GM19099 (cell line): ENCODE measurements around the gene DHRS11.

ENCODE experiments used
- POLR2A ChIP-seq: IDR thresholded peaks from 3 replicates; pipeline ENCODE4 v1.6.1; 2011; ENCODE audit warnings: low read depth; ENCODE audit not compliant: insufficient read length; ENCODE audit errors: extremely low read depth

DHRS11 gene

GRCh38 chr17:36601303-36602029, 9.8 kb downstream of the DHRS11 start, which contains the start of gene MRM1:
Gene MRM1, plus strand, starts transcription at chr17:36601583. Its CDS starts 228 bp downstream, at chr17:36601811.
- TF ChIP-seq POLR2A = peak; percentile 94

GRCh38 chr17:36602030-36602748, 10.5 kb downstream of the DHRS11 start:
- TF ChIP-seq POLR2A = no peak

DNA sequence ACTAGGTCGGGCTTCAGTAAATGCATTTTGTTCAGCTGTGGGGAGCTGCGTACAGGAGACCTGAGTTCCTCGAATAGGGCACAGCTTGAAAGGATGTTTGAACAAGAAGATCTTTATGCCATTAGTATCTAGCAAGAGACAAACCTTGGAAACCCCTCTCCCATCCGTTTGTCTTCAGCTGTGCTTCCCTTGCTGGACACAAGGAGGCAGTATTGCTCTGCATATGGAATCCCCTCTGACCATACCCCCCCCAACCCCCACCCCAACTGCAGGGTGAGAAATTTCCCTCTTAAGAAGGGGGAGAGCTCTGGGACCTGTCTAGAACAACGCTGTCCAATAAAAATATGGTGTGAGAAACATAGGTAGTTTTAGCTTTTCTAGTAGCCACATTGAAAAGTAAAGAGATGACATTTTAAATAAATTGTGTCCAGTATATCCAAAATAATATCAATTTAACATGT, 11.3 kb downstream of the DHRS11 start:
- no peak for TF ChIP-seq POLR2A

DNA sequence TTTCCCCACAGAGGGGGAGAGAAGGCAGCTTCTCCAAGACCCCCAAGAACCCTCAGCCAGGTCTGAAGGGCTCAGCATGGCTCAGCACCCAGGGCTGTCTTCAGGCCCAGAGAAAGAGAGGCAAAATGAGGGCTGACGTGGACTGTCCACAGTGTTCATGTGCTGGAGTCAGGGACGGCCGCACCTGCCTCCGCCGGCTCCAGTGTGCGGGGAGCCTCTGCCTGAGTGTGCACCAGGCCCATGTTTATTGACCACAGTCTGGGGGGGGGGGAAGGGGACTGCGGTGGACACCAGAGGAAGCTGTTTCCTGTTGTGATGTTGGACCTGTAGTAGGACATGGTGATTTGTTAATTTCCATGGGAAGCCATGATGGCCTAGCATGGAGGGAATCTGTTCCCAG, 16.6 kb downstream of the DHRS11 start:
- no peak for TF ChIP-seq POLR2A

DNA sequence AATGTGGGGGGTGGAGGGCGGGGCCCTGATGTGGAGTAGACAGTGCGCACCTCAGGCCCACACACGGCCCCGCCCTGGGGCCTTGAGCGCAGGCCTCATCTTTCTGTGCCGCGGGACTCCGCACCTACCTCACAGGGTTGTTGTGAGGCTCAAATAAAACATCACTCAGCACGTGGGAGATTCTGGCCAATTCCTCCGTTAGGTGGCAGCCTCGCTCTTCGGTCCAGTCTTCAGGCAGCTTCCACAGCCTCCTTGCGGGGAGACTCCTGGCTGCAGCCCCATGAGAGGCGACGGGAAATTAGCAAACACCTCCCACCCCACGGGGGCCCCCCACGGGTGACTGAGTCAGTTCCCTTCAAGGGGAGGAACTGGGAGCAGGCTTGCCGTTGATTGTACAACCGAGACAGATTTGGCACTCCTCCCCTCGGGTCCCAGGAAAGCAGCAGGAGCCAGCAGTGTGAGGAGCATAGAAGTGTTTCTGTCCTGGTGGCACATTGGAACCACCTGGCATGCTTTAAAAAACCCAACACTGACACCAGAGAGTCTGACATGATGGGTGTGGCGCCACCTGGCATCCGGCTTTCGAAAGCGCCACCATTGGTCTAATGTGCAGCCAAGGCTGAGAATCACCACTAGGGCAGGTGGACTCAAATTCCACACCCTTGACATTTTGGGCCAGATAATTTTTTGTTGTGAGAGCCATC, 17.3 kb downstream of the DHRS11 start:
- TF ChIP-seq POLR2A = no peak

GRCh38 chr17:36609498-36609862, 17.8 kb downstream of the DHRS11 start:
- no peak for TF ChIP-seq POLR2A

DNA sequence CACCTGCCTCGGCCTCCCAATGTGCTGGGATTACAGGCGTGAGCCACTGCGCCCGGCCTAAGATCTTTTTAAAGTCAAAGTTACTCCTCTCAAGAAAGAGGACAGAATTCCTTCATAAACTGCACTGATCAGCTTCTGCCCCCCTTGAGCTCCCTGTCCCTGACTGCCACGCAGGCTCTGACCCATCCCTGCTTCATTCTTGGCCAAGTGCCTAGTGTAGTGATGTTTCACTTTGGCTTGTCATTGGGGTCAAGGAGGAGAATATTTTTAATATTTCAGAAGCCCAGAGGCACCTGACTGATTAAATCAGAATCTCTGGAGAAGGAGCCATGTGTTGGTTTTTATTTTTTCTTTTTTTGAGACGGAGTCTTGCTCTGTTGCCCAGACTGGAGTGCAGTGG, 18.8 kb downstream of the DHRS11 start:
- no peak for TF ChIP-seq POLR2A

DNA sequence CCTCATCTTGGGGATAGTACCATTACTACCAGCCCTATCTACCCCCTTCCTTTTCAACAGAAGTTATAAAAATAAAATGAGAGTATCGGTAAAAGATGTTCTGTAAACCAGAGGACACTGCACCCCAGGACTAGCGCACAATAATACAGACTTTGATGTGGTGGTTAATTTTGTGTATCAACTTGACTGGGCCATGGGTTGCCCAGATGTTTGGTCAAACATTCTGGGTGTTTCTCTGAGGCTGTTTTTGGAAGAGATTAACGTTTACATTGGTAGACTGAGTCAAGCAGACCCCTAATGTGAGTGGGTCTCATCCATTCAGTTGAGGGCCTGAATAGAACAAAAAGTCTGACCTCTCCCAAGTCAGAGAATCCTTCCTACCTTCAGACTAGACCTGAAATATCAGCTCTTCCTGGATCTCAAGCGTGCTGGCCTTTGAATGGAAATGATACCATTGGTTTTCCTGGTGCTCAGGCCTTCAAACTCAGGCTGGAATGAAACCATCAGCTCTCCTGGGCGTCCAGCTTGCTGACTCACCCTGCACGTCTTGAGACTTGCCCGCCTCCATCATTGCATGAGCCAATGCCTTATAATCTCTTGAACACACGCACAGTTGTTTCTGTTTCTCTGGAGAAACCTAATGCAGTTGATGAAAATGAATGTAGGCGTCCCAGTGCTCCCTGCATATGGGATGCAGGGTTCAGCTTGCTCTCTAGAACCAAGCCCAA, 19.8 kb downstream of the DHRS11 start:
- no peak for TF ChIP-seq POLR2A

- TF ChIP-seq POLR2A = no peak
Measured at GRCh38 chr17:36612323-36612722, 20.6 kb downstream of the DHRS11 start.

DNA sequence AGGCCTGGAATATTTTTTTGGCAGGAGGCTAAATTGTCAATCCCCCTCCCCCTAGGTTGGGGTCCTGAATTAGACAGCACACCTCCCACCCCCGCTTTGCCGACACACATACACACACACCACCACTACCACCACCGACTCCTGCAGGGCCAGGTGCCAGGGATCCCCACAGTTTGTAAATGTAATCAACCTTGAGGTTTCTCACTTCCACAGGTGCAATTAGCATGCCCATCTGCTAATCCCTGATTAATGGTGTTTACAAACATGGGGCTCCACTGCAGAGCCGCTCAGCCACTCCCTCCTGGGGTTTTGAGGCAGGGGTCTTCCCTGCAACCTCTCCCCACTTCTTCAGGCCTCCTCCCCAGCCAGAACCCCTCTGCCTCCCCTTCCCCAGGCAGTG, 21.5 kb downstream of the DHRS11 start:
- no peak for TF ChIP-seq POLR2A

DNA sequence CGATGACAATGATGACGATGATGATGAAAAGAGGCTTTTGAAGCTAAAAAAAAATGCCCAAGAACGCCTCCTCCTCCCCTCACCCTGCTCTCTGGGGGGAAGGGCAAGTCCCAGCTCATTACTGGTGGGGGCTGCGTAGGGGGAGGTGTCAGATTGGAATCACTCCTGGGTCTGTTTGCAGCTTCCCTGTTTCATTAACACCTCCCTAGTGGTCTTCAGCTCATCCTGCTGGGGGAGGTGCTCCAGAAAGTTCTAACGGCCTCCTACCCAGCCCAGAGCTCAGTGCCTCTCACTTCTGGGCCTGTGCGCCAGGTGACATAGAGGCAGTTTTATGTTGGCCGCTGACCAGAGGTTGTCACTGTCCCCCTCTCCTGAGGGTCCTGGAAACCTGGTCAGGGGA, 22.4 kb downstream of the DHRS11 start:
- no peak for TF ChIP-seq POLR2A

- no peak for TF ChIP-seq POLR2A
Measured at GRCh38 chr17:36614933-36615332, 23.3 kb downstream of the DHRS11 start.

- no peak for TF ChIP-seq POLR2A
Measured at GRCh38 chr17:36616061-36617029, 24.7 kb downstream of the DHRS11 start.

- TF ChIP-seq POLR2A = no peak
Measured at GRCh38 chr17:36617773-36618172, 26.1 kb downstream of the DHRS11 start.
